NCI-H748 (cell line): Measurements from ENCODE around the gene PLB1.
"Not testable (repeated sequence)": the region's sequence is repeated elsewhere in the genome, so short reads cannot be mapped to it uniquely, and the experiment has no call there.

Experiments used
- DNase-seq: peaks from one replicate; lab custom pipeline; 2025; ENCODE audit not compliant: unreplicated experiment; lab: John Stamatoyannopoulos, UW

Gene PLB1

DNA sequence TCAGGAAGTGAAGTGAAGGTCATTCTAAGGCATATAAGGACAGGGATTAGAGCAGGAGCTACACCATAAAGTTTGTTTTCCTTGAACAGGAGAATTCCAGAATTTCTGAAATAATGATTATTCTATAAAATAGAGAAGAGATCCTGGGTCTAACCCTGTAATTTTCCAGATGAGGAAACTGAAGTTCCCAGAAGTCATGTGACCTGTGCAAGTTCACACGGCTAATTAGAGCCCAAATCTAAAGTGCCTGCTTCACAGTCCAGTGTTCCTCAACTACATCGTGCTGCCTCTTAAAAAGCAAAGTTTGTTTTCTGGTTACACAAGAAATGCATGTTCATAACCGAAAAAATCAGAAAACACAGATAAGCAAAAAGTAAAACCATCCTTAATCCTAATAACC is 34.9 kb downstream of the PLB1 start:
- no peak for DNase-seq

GRCh38 chr2:28532399-28532798 is 36.5 kb downstream of the PLB1 start:
- DNase-seq, result no peak

GRCh38 chr2:28533044-28533680 is 37.3 kb downstream of the PLB1 start:
- no peak for DNase-seq

GRCh38 chr2:28534817-28535216 is 39.0 kb downstream of the PLB1 start:
- DNase-seq, result no peak

DNA sequence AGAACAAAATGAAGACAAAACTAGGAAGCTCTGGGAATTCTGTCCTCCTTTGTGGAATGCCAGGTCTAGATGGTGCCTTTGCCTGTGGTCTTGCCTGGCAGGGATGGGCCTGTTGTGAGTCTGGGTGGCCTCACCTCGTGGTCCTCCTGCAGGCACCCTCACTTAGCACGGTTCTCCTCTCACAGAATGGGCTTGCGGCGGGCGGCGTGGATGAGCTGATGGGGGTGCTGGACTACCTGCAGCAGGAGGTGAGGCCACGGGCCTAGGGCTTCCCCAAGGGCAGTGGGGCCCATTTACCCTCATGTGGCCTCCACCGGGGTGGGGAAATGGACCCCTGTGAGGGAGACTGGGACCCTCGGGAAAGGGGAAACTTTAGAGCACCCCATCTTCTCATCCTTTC is 42.3 kb downstream of the PLB1 start:
- no peak for DNase-seq

- no peak for DNase-seq
These were observed 42.8 kb downstream of the PLB1 start for GRCh38 chr2:28538652-28539051.

DNA sequence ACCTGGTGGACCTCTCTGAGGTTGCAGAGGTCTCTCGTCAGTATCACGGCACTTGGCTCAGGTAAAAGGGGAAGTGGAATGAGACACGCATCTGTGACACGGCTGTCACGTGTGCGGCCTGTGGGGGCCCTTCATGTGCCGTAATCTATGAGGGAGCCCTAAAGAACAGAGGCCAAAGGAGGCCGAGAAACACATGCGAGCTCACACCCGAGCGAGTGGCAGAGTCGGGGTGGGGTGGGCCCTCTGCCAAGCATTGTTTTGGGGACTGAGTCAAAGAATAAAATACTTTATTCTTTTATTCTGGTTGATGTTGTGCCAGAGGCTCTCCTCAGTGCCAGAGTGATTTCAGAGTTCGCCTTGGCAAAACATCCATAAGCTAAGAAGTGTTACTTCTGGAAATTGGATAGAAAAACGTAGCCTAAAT is 43.3 kb downstream of the PLB1 start:
- no peak for DNase-seq

DNA sequence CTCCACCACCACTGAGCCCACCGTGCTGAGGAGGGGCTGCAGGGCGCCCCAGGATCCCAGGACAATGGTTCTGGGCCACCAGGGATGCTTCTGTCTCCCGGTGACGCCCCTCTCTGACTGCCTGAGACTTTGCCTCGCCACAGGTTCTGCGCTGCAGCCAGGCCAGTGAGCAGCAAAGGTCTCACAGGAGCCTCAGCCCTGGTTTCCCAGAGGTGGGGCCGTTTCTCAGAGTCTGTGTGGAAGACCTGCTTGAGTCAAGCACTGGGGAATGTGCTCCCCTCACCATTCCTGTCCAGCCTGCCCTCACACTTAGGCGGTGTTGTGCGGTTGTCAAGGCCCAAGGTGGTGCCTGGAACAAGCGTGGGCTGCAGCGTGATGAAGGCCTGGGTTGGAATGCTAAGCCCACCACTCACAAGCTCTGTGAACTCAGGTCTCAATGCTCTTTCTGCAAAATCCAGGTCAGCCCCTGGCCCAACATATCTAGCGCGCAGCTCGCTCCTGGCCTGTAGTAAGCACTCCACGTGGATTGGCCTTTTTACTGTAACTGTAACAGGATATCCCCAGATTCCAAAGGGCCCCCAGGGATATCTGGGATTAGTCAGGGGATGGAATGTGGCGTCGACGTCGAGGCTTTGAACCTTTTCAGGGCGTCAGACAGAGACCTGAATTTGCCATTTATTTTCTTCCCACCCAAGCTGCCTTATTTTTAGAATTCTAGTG is 47.6 kb downstream of the PLB1 start:
- no peak for DNase-seq

DNA sequence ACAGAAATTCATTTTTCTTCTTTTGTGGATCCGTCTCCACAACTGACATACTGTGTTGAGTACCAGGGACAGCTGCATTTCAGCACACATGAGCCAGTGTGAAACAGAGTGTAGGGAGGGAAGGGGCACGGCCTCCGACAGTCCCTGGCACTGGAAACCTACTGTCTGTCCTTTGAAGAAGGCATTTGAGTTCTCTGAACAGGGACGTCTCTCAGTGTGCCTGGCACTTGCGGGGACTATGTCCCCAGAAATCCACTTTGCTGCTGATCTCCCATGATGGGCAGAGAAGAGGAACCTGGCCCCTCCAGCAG is 48.1 kb downstream of the PLB1 start:
- no peak for DNase-seq

DNA sequence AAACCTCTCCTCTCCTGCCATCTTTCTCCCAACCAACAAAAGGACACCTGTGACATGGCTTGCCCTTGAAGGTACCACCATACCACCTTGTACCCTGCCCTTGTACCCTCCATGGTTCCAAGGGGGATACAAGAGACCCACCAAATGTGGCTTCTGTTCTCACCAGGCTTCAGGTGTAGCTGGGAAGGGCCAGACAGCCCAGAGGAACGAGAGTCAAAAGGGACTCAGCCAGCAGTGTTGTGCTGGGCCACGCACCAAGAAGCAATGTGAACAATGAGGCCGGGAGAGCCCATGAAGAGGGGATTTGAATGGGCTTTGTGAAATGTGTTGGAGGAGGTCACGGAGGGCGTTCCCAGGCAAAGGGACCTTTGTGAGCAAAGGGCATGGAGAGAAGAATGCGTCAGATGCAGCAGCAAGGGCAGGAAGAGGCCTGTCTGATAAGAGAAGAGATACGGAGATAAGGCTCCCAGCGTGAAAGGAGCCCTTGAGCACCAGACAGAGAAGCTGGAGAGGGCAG is 48.6 kb downstream of the PLB1 start:
- no peak for DNase-seq

- DNase-seq, result no peak
These were observed 49.2 kb downstream of the PLB1 start for GRCh38 chr2:28544922-28545589.

- no peak for DNase-seq
These were observed 49.8 kb downstream of the PLB1 start for GRCh38 chr2:28545590-28546200.

- no peak for DNase-seq
These were observed 50.4 kb downstream of the PLB1 start for GRCh38 chr2:28546242-28546641.

DNA sequence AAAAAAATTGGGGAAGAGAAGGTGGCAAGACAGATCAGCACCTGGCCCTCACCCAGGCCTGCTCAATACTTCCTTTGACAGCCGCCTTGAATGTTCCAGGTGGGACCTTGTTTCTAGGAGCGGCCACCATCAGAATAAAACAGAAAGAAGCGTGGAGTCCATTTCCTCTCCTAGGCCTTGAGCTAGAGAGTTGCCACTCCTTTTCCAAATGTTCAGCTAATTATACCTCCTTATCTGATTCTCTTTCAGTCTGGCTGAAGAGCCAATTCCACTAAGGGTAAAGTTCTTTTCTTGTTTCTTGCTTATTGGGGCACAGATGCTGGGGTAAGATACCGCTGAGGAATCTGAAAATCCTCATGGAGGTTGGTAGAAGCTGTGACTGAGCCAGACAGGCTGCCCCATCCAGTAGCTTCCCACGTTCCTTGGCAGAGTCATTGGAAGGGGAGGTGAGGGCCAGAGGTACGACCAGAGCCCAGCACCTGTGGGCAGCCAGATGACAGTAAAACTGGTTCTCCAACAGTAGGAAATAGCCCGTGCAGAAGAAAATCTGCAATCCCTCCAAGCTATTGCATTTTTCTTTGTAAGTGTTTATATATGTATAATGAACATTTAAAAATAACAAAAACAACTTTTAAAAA is 51.5 kb downstream of the PLB1 start:
- DNase-seq, result no peak

- DNase-seq, result no peak
These were observed 52.2 kb downstream of the PLB1 start for GRCh38 chr2:28547906-28548600.

- not testable (repeated sequence) for DNase-seq
These were observed 54.5 kb downstream of the PLB1 start for GRCh38 chr2:28550345-28550744.

GRCh38 chr2:28552045-28552823 is 56.4 kb downstream of the PLB1 start:
- DNase-seq, result no peak

GRCh38 chr2:28556303-28556702 is 60.4 kb downstream of the PLB1 start:
- no peak for DNase-seq

GRCh38 chr2:28557389-28558131 is 61.7 kb downstream of the PLB1 start:
- no peak for DNase-seq
